Measurements from ENCODE around the gene RPL39L. TPM values are rescaled to one million over a fixed set of nuclear protein-coding genes. Genes with fewer than 3 reads are reported as not detected.

RPL39L gene
- total and polyA plus RNA-seq, 4 donors: 10.0 to 51.5 (median 22.7) TPM

DNA sequence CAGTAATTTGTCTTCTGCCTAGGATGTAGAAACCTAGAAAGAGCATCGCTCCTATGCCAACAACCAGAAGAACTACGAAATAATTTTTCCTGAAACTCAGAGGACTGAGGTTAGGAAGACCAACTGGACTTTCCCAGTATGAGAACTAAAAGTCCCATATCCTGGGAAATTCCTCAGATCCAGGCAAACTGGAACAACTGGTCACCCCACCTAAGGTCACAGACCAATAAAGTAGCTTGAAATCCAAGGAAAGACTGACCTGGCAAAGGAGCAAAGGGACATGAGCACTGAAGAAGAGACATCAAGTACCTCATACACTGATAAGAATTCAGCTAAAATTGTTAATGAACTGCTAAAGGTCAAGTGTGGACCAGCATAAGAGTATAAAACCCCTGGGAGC is 6.6 kb downstream of the RPL39L start:
- Histone ChIP-seq H3K4me3 (ENCODE audit: low read length in 2 of 2) (no peak overlapping the region), H3K27ac (ENCODE audit: low read depth in 1 of 2, low read length in 2 of 2) (no peak overlapping the region), H3K9me3 (ENCODE audit: control insufficient read depth, low read length) (no peaks in the 10 kb centered on the region), H3K4me1 (ENCODE audit: control insufficient read depth in 1 of 2, insufficient read depth in 2 of 2, low read length in 2 of 2) (peaks cover 0 to 2% of the 10 kb centered on the region in 2 donors), H3K36me3 (ENCODE audit: control insufficient read depth in 1 of 2, insufficient read depth in 2 of 2, low read length in 1 of 2) (peaks cover 0 to 1% of the 10 kb centered on the region in 2 donors), H3K27me3 (ENCODE audit: control insufficient read depth in 1 of 2, insufficient read depth in 2 of 2, low read length in 1 of 2) (no peaks in the 10 kb centered on the region)
- intact Hi-C loops (cut with DNase I): no loop called here
- 93 to 95% methylated on average over 2 of the region's 2 CpGs for WGBS, 2 donors
- no peak for DNase-seq
- ATAC-seq (ENCODE audit: low FRiP score): no peak

DNA sequence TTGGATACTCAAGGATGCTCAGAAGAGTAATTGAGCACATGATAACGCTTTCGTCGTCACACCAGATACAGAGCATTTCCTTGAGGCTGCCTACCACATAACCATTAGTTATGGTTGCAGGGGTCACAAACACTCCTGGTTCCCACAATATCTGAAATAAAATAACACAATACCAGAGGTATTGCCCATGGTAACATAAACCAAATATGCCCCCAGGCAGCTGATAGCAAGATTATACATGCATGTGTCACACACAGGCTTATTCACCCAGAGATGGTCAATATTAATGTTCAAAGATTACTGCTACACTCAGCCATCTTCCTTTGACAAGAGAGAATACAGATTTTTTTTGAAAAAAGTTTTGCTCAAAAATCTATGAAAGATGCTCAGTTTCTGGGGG is 7.3 kb downstream of the RPL39L start:
- 88 to 90% methylated on average over 3 of the region's 3 CpGs for WGBS, 2 donors
- no peaks in the 10 kb centered on the region for H3K27me3 ChIP-seq (ENCODE audit: control insufficient read depth in 1 of 2, insufficient read depth in 2 of 2, low read length in 1 of 2)
- no peak for DNase-seq
- H3K27ac ChIP-seq (ENCODE audit: low read depth in 1 of 2, low read length in 2 of 2): no peak overlapping the region
- H3K4me1 ChIP-seq (ENCODE audit: control insufficient read depth in 1 of 2, insufficient read depth in 2 of 2, low read length in 2 of 2): peaks cover 0 to 2% of the 10 kb centered on the region in 2 donors
- no peak overlapping the region for H3K4me3 ChIP-seq (ENCODE audit: low read length in 2 of 2)
- intact Hi-C loops (cut with DNase I): no loop called here
- H3K9me3 ChIP-seq (ENCODE audit: control insufficient read depth, low read length): no peaks in the 10 kb centered on the region
- no peak for ATAC-seq (ENCODE audit: low FRiP score)
- H3K36me3 ChIP-seq (ENCODE audit: control insufficient read depth in 1 of 2, insufficient read depth in 2 of 2, low read length in 1 of 2): peaks cover 0 to 1% of the 10 kb centered on the region in 2 donors

DNA sequence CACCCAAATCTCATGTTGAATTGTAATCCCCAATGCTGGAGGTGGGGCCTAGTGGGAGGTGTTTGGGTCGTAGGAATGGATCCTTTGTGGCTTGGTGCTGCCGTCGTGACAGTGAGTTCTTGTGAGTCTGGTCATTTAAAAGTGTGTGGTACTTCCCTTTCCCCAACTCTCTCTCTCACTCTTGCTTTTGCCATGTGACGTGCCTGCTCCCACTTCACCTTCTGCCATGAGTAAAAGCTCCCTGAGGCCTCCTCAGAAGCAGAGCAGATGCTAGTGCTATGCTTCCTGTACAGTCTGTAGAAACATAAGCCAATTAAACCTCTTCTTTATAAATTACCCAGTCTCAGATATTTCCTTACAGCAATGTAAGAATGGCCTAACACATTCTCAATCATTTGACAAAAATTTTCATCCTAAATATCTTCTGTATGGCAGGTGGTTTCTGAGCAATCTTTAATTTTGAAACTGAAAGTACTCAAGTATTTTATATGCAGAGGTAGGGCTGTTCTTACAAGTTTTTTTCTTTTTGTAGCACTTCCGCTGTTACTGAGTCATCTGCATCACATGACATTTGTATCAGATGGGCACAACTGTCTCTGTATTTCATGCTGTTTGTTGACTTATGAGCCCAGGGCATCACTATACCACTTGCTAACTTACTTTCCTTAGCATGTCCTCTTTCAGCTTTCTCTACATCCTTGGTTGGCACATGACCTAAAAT is 8.8 kb downstream of the RPL39L start:
- ATAC-seq (ENCODE audit: low FRiP score) (peak; percentile 69), DNase-seq (no peak)
- Histone ChIP-seq H3K36me3 (ENCODE audit: control insufficient read depth in 1 of 2, insufficient read depth in 2 of 2, low read length in 1 of 2) (peaks cover 0 to 4% of the 10 kb centered on the region in 2 donors), H3K4me3 (ENCODE audit: low read length in 2 of 2) (no peak overlapping the region), H3K4me1 (ENCODE audit: control insufficient read depth in 1 of 2, insufficient read depth in 2 of 2, low read length in 2 of 2) (peaks cover 0 to 2% of the 10 kb centered on the region in 2 donors), H3K27me3 (ENCODE audit: control insufficient read depth in 1 of 2, insufficient read depth in 2 of 2, low read length in 1 of 2) (no peaks in the 10 kb centered on the region), H3K27ac (ENCODE audit: low read depth in 1 of 2, low read length in 2 of 2) (peak overlapping the region; percentile 15 to 88), H3K9me3 (ENCODE audit: control insufficient read depth, low read length) (no peaks in the 10 kb centered on the region)
- intact Hi-C loops (cut with DNase I): no loop called here
- WGBS, 2 donors: 73% methylated on average over 5 of the region's 5 CpGs

GRCh38 chr3:187125319-187126031 is 13.8 kb downstream of the RPL39L start:
- WGBS, 2 donors: 89 to 91% methylated on average over 6 of the region's 6 CpGs
- no peak overlapping the region for H3K27ac ChIP-seq (ENCODE audit: low read depth in 1 of 2, low read length in 2 of 2)
- no peaks in the 10 kb centered on the region for H3K27me3 ChIP-seq (ENCODE audit: control insufficient read depth in 1 of 2, insufficient read depth in 2 of 2, low read length in 1 of 2)
- ATAC-seq (ENCODE audit: low FRiP score) (no peak), DNase-seq (no peak)
- H3K4me3 ChIP-seq (ENCODE audit: low read length in 2 of 2): no peak overlapping the region
- H3K36me3 ChIP-seq (ENCODE audit: control insufficient read depth in 1 of 2, insufficient read depth in 2 of 2, low read length in 1 of 2): peaks cover 0 to 7% of the 10 kb centered on the region in 2 donors
- H3K9me3 ChIP-seq (ENCODE audit: control insufficient read depth, low read length): no peaks in the 10 kb centered on the region
- H3K4me1 ChIP-seq (ENCODE audit: control insufficient read depth in 1 of 2, insufficient read depth in 2 of 2, low read length in 2 of 2): no peaks in the 10 kb centered on the region
- intact Hi-C loops (cut with DNase I): no loop called here

GRCh38 chr3:187122261-187122660 is 17.0 kb downstream of the RPL39L start:
- Histone ChIP-seq H3K27me3 (ENCODE audit: control insufficient read depth in 1 of 2, insufficient read depth in 2 of 2, low read length in 1 of 2) (no peaks in the 10 kb centered on the region), H3K9me3 (ENCODE audit: control insufficient read depth, low read length) (no peaks in the 10 kb centered on the region), H3K36me3 (ENCODE audit: control insufficient read depth in 1 of 2, insufficient read depth in 2 of 2, low read length in 1 of 2) (peaks cover 0 to 7% of the 10 kb centered on the region in 2 donors), H3K27ac (ENCODE audit: low read depth in 1 of 2, low read length in 2 of 2) (no peak overlapping the region), H3K4me1 (ENCODE audit: control insufficient read depth in 1 of 2, insufficient read depth in 2 of 2, low read length in 2 of 2) (no peaks in the 10 kb centered on the region), H3K4me3 (ENCODE audit: low read length in 2 of 2) (no peak overlapping the region)
- DNase-seq (no peak), ATAC-seq (ENCODE audit: low FRiP score) (no peak)
- intact Hi-C loops (cut with DNase I): no loop called here
- WGBS, 2 donors: 85 to 94% methylated on average over 1 of the region's 1 CpG

GRCh38 chr3:187120326-187120725 is 19.0 kb downstream of the RPL39L start:
- no peaks in the 10 kb centered on the region for H3K27me3 ChIP-seq (ENCODE audit: control insufficient read depth in 1 of 2, insufficient read depth in 2 of 2, low read length in 1 of 2)
- no peak for DNase-seq
- no peaks in the 10 kb centered on the region for H3K4me1 ChIP-seq (ENCODE audit: control insufficient read depth in 1 of 2, insufficient read depth in 2 of 2, low read length in 2 of 2)
- H3K9me3 ChIP-seq (ENCODE audit: control insufficient read depth, low read length): no peaks in the 10 kb centered on the region
- no peak for ATAC-seq (ENCODE audit: low FRiP score)
- intact Hi-C loops (cut with DNase I): no loop called here
- WGBS, 2 donors: 86 to 89% methylated on average over 2 of the region's 2 CpGs
- peaks cover 0 to 5% of the 10 kb centered on the region in 2 donors for H3K36me3 ChIP-seq (ENCODE audit: control insufficient read depth in 1 of 2, insufficient read depth in 2 of 2, low read length in 1 of 2)
- H3K27ac ChIP-seq (ENCODE audit: low read depth in 1 of 2, low read length in 2 of 2): no peak overlapping the region
- no peak overlapping the region for H3K4me3 ChIP-seq (ENCODE audit: low read length in 2 of 2)

- no peaks in the 10 kb centered on the region for H3K36me3 ChIP-seq (ENCODE audit: control insufficient read depth in 1 of 2, insufficient read depth in 2 of 2, low read length in 1 of 2)
- H3K4me1 ChIP-seq (ENCODE audit: control insufficient read depth in 1 of 2, insufficient read depth in 2 of 2, low read length in 2 of 2): peaks cover 0 to 3% of the 10 kb centered on the region in 2 donors
- no peak for ATAC-seq (ENCODE audit: low FRiP score)
- intact Hi-C loops (cut with DNase I): loop anchor here in 1 of 2 donors (5.0 kb wide), 1 partner anchor 53 kb away; no protein-coding TSS in a partner anchor
- 94% methylated on average over 2 of the region's 2 CpGs for WGBS, 2 donors
- H3K27ac ChIP-seq (ENCODE audit: low read depth in 1 of 2, low read length in 2 of 2): no peak overlapping the region
- DNase-seq: no peak
- H3K27me3 ChIP-seq (ENCODE audit: control insufficient read depth in 1 of 2, insufficient read depth in 2 of 2, low read length in 1 of 2): no peaks in the 10 kb centered on the region
- no peak overlapping the region for H3K4me3 ChIP-seq (ENCODE audit: low read length in 2 of 2)
- H3K9me3 ChIP-seq (ENCODE audit: control insufficient read depth, low read length): no peaks in the 10 kb centered on the region
Observed at GRCh38 chr3:187114511-187114910, 24.8 kb downstream of the RPL39L start.

- intact Hi-C loops (cut with DNase I): loop anchor here in 1 of 2 donors (5.0 kb wide), 1 partner anchor 54 kb away; no protein-coding TSS in a partner anchor
Observed at GRCh38 chr3:187112934-187113793, 26.1 kb downstream of the RPL39L start.

More at GRCh38 chr3:187112934-187113793, 26.1 kb downstream of the RPL39L start:
- peaks cover 2 to 10% of the 10 kb centered on the region in 2 donors for H3K4me1 ChIP-seq (ENCODE audit: control insufficient read depth in 1 of 2, insufficient read depth in 2 of 2, low read length in 2 of 2)
- 36 to 43% methylated on average over 2 of the region's 2 CpGs for WGBS, 2 donors
- no peaks in the 10 kb centered on the region for H3K9me3 ChIP-seq (ENCODE audit: control insufficient read depth, low read length)
- H3K4me3 ChIP-seq (ENCODE audit: low read length in 2 of 2): no peak overlapping the region
- no peak overlapping the region for H3K27ac ChIP-seq (ENCODE audit: low read depth in 1 of 2, low read length in 2 of 2)
- ATAC-seq (ENCODE audit: low FRiP score): no peak
- DNase-seq: no peak
- H3K27me3 ChIP-seq (ENCODE audit: control insufficient read depth in 1 of 2, insufficient read depth in 2 of 2, low read length in 1 of 2): no peaks in the 10 kb centered on the region
- no peaks in the 10 kb centered on the region for H3K36me3 ChIP-seq (ENCODE audit: control insufficient read depth in 1 of 2, insufficient read depth in 2 of 2, low read length in 1 of 2)

All from aorta (tissue), 5 donors.